Thoracic aorta (tissue), 2 donors: ENCODE results near the gene POLR2M. TPM values are rescaled to one million over a fixed set of nuclear protein-coding genes. Genes with fewer than 3 reads are reported as not detected.

ENCODE experiments used
- ATAC-seq: fragments of 150-250 bp; one replicate; pipeline ENCODE4 v1.8.0; 2017; ENCODE audit warnings: low read depth; ENCODE audit not compliant: insufficient number of reproducible peaks, low FRiP score
- DNase-seq: peaks from one replicate; pipeline ENCODE4 v3.0.0-alpha.2; 2020; ENCODE audit warnings: low spot score
- H3K27ac ChIP-seq, 2 donors: fragments of 200-600 bp; sonication (generic); 1 replicate in 1 of 2; 2 replicates in 1 of 2; pipeline ENCODE4 v1.5.1; 2016; ENCODE audit warnings: mild to moderate bottlenecking in 2 of 2, moderate library complexity in 2 of 2
- H3K27me3 ChIP-seq: fragments of 200-600 bp; sonication (generic); replicated peaks from 2 replicates; pipeline ENCODE4 v1.6.0; 2016; ENCODE audit warnings: mild to moderate bottlenecking; ENCODE audit not compliant: insufficient read depth
- H3K36me3 ChIP-seq: fragments of 200-600 bp; sonication (generic); one replicate; pipeline ENCODE4 v1.5.1; 2016
- H3K4me1 ChIP-seq, 2 donors: fragments of 200-600 bp; sonication (generic); 1 replicate in 1 of 2; 2 replicates in 1 of 2; pipeline versions ENCODE4 v1.5.1 to v1.6.0; 2016; ENCODE audit warnings: low read depth in 2 of 2, mild to moderate bottlenecking in 1 of 2; ENCODE audit not compliant: control insufficient read depth in 1 of 2
- H3K4me3 ChIP-seq: fragments of 200-600 bp; sonication (generic); 2 replicates; pipeline ENCODE4 v1.5.1; 2016; ENCODE audit warnings: mild to moderate bottlenecking
- H3K9me3 ChIP-seq: fragments of 200-600 bp; sonication (generic); 2 replicates; pipeline ENCODE4 v1.5.1; 2016
- CTCF ChIP-seq: fragments of 200-600 bp; sonication (generic); IDR thresholded peaks from one replicate; pipeline ENCODE4 v1.5.1; 2019; ENCODE audit warnings: antibody characterized with exemption
- total RNA-seq, 2 donors: library from RNA; depleted of rRNA; stranded (reverse); fragments of >200 nt; gene quantifications; one replicate each; pipeline versions ENCODE4 v1.1.0 to v1.2.3, GENCODE V29; 2016

POLR2M gene
- total RNA-seq, 2 donors from 2014 or later, result 90.2 to 199 TPM

GRCh38 chr15:57735431-57735830, 28.9 kb downstream of the POLR2M start:
- no peaks in the 10 kb centered on the region for H3K9me3 ChIP-seq
- H3K27ac ChIP-seq, result no peak overlapping the region
- TF ChIP-seq CTCF, result no peak
- H3K4me3 ChIP-seq, result no peak overlapping the region
- no peaks in the 10 kb centered on the region for H3K36me3 ChIP-seq
- H3K4me1 ChIP-seq, result no peaks in the 10 kb centered on the region
- no peak for ATAC-seq
- H3K27me3 ChIP-seq, result no peaks in the 10 kb centered on the region
- DNase-seq, result no peak

GRCh38 chr15:57735891-57736290, 29.4 kb downstream of the POLR2M start:
- Histone ChIP-seq H3K9me3 (no peaks in the 10 kb centered on the region), H3K27ac (no peak overlapping the region), H3K4me3 (no peak overlapping the region), H3K36me3 (no peaks in the 10 kb centered on the region), H3K27me3 (no peaks in the 10 kb centered on the region), H3K4me1 (no peaks in the 10 kb centered on the region)
- no peak for TF ChIP-seq CTCF
- DNase-seq (no peak), ATAC-seq (no peak)

- Histone ChIP-seq H3K27ac (no peak overlapping the region), H3K4me1 (no peaks in the 10 kb centered on the region), H3K36me3 (no peaks in the 10 kb centered on the region), H3K4me3 (no peak overlapping the region), H3K9me3 (no peaks in the 10 kb centered on the region), H3K27me3 (no peaks in the 10 kb centered on the region)
- no peak for DNase-seq
- TF ChIP-seq CTCF, result no peak
- no peak for ATAC-seq
These were observed 30.1 kb downstream of the POLR2M start for GRCh38 chr15:57736591-57736990.

GRCh38 chr15:57738734-57739237, 32.3 kb downstream of the POLR2M start:
- no peaks in the 10 kb centered on the region for H3K27me3 ChIP-seq
- no peaks in the 10 kb centered on the region for H3K4me1 ChIP-seq
- DNase-seq (no peak), ATAC-seq (no peak)
- H3K9me3 ChIP-seq, result no peaks in the 10 kb centered on the region
- H3K36me3 ChIP-seq, result no peaks in the 10 kb centered on the region
- H3K27ac ChIP-seq, result no peak overlapping the region
- H3K4me3 ChIP-seq, result no peak overlapping the region
- no peak for TF ChIP-seq CTCF

GRCh38 chr15:57740048-57740447, 33.5 kb downstream of the POLR2M start:
- Histone ChIP-seq H3K9me3 (no peaks in the 10 kb centered on the region), H3K36me3 (no peaks in the 10 kb centered on the region), H3K27ac (no peak overlapping the region), H3K27me3 (no peaks in the 10 kb centered on the region), H3K4me1 (no peaks in the 10 kb centered on the region), H3K4me3 (no peak overlapping the region)
- DNase-seq (no peak), ATAC-seq (no peak)
- no peak for TF ChIP-seq CTCF
